Measurements from ENCODE around the gene FSTL4.

DNA sequence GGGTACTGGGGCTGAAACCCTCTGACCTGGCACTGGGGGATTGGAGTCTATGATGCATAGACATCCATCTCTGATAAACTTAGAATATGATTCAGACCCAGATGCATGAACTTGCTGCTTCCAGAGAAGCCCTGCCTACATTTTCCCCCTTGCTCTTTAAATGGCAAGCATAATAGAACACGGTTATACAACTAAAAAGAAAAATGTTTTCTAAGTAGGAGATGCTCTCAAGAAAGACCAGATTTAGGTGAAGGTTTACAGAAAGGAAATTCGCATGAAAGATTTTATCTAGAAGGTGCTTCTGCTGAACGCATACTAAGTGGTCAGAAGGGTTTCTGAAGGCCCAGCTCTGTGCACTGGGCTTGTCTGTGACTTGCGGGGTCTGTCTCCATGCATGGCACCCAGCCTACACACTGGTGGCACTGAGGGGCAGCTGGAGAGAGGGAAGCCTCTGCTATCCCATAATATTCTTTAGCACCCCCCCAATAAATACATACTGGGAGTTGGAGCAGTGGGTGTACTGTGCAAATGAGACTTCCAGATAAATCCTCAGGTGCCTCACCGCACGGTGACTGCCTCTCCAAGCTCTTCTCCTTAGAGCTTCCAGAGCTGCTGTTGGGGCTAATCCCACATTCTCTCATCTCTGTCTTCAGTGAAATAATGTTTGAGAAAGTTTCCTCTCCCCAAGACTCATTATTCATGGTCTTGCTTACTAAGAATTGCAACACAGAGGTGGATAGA lies 114.6 kb downstream of the FSTL4 start:
- TF ChIP-seq, protein P1, sequence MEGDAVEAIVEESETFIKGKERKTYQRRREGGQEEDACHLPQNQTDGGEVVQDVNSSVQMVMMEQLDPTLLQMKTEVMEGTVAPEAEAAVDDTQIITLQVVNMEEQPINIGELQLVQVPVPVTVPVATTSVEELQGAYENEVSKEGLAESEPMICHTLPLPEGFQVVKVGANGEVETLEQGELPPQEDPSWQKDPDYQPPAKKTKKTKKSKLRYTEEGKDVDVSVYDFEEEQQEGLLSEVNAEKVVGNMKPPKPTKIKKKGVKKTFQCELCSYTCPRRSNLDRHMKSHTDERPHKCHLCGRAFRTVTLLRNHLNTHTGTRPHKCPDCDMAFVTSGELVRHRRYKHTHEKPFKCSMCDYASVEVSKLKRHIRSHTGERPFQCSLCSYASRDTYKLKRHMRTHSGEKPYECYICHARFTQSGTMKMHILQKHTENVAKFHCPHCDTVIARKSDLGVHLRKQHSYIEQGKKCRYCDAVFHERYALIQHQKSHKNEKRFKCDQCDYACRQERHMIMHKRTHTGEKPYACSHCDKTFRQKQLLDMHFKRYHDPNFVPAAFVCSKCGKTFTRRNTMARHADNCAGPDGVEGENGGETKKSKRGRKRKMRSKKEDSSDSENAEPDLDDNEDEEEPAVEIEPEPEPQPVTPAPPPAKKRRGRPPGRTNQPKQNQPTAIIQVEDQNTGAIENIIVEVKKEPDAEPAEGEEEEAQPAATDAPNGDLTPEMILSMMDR (IDR thresholded peaks at IDR 0.05) = no peak
- no peak for TF ChIP-seq EZH2 (IDR thresholded peaks at IDR 0.05; ENCODE audit: borderline replicate concordance, insufficient read depth, low read depth, low read length, poor library complexity, severe bottlenecking)

All from B cell (primary cell).